GM19023 (cell line): Measurements from ENCODE around the gene FAAH.
"Not testable (repeated sequence)": the region's sequence is repeated elsewhere in the genome, so short reads cannot be mapped to it uniquely, and the experiment has no call there.

Source experiments
- ATAC-seq: cut with Tn5 transposase; IDR thresholded peaks from one replicate; pipeline ENCODE4 v1.9.1; 2021; ENCODE audit warnings: mild to moderate bottlenecking, moderate library complexity; ENCODE audit not compliant: unreplicated experiment

The FAAH gene

GRCh38 chr1:46394108-46394871 lies at the start of gene FAAH:
TSS of gene FAAH (plus strand) at chr1:46394317. CDS start at chr1:46394349, 32 bp downstream.
- ATAC-seq: no peak

GRCh38 chr1:46344481-46344880 lies 49.6 kb upstream of the FAAH start:
- ATAC-seq: no peak

- ATAC-seq: no peak
Measured at GRCh38 chr1:46345281-46345680, 48.8 kb upstream of the FAAH start.

GRCh38 chr1:46352363-46352762 lies 41.8 kb upstream of the FAAH start:
- no peak for ATAC-seq

- not testable (repeated sequence) for ATAC-seq
Measured at GRCh38 chr1:46355920-46356319, 38.2 kb upstream of the FAAH start.

GRCh38 chr1:46362158-46362557 lies 32.0 kb upstream of the FAAH start:
- ATAC-seq: no peak

GRCh38 chr1:46363121-46363520 lies 31.0 kb upstream of the FAAH start:
- no peak for ATAC-seq

GRCh38 chr1:46364612-46365011 lies 29.5 kb upstream of the FAAH start:
- ATAC-seq: no peak

- not testable (repeated sequence) for ATAC-seq
Measured at GRCh38 chr1:46365796-46366195, 28.3 kb upstream of the FAAH start.

- ATAC-seq: no peak
Measured at GRCh38 chr1:46367072-46367471, 27.0 kb upstream of the FAAH start.

- not testable (repeated sequence) for ATAC-seq
Measured at GRCh38 chr1:46367701-46368100, 26.4 kb upstream of the FAAH start.

GRCh38 chr1:46368791-46369190 lies 25.3 kb upstream of the FAAH start:
- ATAC-seq: no peak

- no peak for ATAC-seq
Measured at GRCh38 chr1:46369542-46370213, 24.4 kb upstream of the FAAH start.

GRCh38 chr1:46370214-46370633 lies 23.9 kb upstream of the FAAH start:
- no peak for ATAC-seq

- no peak for ATAC-seq
Measured at GRCh38 chr1:46372431-46372830, 21.7 kb upstream of the FAAH start.

GRCh38 chr1:46379996-46380395 lies 14.1 kb upstream of the FAAH start:
- no peak for ATAC-seq

GRCh38 chr1:46380508-46380907 lies 13.6 kb upstream of the FAAH start:
- ATAC-seq: no peak

GRCh38 chr1:46393510-46393909 lies 607 bp upstream of the FAAH start:
- ATAC-seq: no peak

- no peak for ATAC-seq
Measured at GRCh38 chr1:46394872-46395465, 852 bp downstream of the FAAH start.

- ATAC-seq: no peak
Measured at GRCh38 chr1:46396441-46397398, 2.6 kb downstream of the FAAH start.

GRCh38 chr1:46399307-46399706 lies 5.2 kb downstream of the FAAH start:
- ATAC-seq: no peak
